Inflammatory macrophage treated with lipopolysaccharide for 4 hours (primary cell): Measurements from ENCODE around the gene ARHGAP40.

Experiments used
- DNase-seq: peaks from one replicate; pipeline ENCODE4 v3.0.0-alpha.2; 2020

Gene ARHGAP40

DNA sequence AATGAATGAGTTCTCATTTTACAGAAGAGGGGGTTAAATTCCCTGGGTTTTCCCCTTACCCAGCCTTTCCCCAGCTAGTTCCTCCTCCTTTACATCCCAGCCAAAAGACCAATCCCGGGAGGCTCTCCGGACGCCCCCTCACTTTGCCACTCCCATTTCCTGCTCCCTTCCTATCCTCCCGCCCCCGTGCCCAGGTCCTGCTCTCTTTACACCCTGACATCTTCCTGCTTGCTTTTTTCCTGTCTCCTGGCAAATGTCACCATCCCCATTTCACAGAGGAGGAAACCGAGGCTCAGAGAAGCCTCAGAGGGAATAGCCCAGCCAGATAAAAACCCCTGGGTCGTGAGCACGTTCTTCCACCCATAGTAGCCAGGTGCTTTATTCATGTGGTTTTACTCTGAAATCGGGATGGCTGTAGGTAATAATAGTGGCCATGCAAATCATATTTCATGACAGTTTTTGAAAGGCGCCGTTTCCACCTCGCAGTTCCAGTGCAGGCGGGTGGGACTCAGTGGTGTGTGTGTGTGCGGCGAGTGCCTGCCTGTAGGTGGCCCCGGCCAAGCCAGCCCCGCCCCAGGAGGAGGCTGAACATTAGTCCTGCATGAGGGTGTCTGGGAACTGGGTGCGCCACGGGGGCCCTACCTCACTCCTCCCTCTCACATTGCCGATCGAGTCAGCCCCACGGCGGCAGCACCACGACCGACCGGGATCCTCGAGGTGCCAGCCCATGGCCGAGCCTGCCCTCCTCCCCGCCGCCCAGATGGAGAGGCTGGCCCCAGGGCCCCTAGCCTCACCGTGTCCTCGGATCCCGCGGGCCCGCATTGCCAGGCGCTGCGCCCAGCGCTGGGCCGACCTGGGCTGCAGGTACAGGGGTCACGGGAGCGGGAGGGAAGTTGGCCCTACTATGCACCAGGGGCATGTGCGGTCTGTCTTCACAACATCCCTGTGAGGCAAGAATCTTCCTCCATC, at the start of gene ARHGAP40:
TSS of gene ARHGAP40 (plus strand) at position 594 of the 969 bp plus-strand sequence.
- peak; percentile 32 for DNase-seq

GRCh38 chr20:38554986-38555385, 46.6 kb upstream of the ARHGAP40 start:
- DNase-seq = no peak

DNA sequence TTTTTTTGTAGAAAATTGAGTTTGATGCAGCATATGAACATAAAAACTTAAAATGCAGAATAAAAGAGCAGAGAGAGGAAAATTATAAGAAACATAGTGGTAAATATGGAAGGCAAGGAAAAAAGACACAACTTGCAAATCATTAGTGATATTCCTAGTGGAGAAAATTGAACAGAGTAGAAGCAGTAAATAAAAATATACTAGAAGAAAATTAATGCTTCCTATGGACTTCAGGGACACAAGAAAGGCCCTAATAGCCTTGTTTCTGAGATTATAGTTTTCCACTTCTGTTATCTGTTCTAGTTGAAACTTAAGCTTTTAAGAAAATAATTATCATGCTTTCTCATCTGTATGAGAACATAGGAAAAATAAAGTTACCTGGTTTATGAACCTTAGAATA, 46.2 kb upstream of the ARHGAP40 start:
- no peak for DNase-seq

- no peak for DNase-seq
Measured at GRCh38 chr20:38557174-38557573, 44.4 kb upstream of the ARHGAP40 start.

DNA sequence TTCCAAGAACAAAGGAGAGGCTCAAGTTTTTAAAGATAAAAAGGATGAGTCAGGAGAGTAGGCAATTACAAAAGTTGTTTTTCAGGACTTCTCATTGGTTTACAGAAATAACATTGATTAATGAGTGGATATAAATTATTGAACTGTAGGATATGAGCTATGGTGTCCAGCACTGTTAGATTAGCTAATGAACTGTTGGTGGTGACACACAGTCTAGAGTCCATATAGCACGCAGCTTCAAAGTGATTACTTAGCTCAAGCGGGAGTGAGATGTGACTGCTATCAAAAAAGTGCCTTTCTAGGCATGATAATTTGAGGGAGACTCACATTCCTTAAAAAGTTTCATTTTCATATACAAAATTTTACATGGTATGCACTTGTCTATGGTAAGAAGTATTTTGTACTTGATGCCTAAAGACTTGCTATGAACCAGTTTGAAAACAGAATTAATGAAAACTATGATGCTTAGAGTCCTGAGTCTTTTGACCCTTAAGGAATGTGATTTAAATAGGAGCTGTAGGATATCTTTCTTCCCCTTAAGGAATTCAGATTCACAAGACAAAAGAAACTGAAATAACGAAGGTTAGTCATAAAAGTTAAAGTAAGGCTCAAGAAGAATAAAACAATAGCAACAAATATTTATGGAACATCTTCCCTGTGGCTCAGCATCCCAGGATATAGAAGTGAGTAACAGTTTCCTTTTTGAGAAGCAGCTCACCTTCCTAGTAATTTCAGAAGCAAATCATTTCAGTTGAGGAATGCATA, 42.8 kb upstream of the ARHGAP40 start:
- no peak for DNase-seq

- no peak for DNase-seq
Measured at GRCh38 chr20:38559764-38560163, 41.8 kb upstream of the ARHGAP40 start.

DNA sequence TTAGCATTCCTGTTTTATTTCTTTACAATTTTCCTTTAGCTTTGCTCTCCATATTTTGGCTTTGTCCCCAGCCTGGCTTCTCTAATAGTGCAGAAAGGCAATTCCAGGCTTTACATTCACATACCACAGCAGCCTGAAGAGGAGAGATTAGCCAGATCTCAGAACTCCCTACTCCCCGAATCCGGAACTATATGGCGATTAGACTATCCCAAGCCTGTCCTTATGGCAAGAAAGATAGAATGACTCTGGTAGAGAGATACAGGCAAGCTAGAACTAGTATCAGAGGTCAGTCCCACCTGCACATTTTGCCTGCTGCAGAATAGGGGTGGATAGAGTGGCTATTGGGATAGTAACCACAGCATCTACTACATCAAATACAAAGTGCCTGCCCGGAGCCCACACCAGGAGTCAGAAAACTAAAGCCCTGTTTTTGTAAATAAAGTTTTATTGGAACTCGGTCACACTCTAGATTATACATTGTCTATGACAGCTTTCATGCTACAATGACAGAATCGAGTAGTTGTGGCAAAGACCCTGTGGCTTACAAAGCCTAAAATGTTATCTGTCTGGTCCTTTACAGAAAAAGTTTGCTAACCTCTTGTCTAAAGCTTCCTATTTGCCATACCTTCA, 37.7 kb upstream of the ARHGAP40 start:
- DNase-seq = no peak

DNA sequence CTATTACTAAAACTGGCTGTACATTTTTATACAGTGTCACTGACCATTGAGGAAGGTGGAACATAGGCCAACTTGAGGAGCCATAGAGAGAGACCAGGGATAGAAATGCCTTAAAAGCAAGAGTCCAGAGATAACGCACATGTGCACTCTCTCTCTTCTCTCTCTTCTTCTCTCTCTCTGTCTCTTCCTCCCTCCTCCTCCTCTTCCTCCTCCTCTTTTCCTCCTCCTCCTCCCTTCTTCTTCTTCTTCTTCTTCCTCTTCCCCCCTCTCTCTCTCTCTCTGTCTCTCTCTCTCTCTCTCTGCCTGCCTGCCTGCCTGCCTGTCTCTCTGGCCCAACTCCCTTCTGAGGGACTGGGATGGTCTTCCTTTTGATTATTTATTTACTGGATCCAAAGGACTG, 36.9 kb upstream of the ARHGAP40 start:
- DNase-seq = no peak

GRCh38 chr20:38566036-38566598, 35.5 kb upstream of the ARHGAP40 start:
- DNase-seq = no peak

- peak; percentile 77 for DNase-seq
Measured at GRCh38 chr20:38569747-38570525, 31.7 kb upstream of the ARHGAP40 start.

DNA sequence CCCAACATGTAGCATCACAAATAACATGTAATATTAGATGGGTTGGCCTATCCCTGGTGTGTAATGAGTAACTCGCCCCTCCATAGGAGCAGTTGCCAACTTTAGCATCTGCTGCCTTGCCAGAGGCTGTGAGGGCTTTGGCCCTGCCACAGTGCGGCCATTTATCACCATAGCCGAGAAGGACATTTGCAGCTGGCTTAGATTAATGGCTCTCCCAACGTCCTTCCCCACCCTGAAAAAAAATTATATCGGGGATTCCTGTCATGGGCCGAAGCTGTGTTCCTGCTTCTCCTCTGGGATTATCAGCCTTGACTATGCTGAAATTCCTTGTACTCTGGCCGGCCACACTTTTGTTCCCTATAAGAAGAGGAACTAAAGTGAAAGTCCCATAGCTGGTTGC, 28.2 kb upstream of the ARHGAP40 start:
- peak; percentile 32 for DNase-seq

DNA sequence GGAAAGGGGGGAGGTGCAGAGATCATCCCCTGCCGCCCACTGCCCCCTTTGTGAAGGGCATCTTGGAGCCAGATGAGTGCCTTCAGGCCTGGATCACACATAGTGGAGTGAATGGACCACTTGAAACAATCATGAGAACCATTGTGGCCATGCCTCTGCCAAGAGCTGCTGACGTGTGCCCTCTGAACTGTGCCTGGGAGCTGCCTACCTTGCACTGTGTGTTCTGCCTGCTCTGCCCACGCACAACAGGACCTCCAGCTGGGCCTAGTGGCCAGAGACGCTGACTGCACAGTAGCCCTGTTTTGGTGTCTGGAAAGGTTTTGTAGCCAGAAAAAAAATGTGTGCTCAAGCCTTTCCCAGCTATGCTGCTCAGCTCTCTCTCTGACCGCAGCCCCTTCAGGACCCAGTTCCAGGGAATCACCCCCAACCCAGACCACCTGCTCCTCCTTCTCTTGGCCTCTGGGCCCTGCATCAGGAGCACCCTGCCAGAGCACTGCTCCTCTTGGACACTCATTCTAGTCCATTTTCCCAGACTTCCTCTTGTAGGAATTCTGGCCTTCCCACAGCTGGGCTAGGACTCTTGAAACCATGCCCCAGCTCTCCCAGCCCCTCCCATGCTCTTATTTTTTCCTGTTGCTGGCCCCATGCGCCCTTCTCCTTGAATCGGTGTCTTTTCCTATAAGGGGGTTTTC, 22.2 kb upstream of the ARHGAP40 start:
- no peak for DNase-seq

- DNase-seq = no peak
Measured at GRCh38 chr20:38579921-38580320, 21.7 kb upstream of the ARHGAP40 start.

GRCh38 chr20:38581013-38581412, 20.6 kb upstream of the ARHGAP40 start, which contains the start of gene ADIG:
Gene ADIG (plus strand): TSS chr20:38581197. CDS start chr20:38581251, 54 bp downstream.
- DNase-seq = no peak

GRCh38 chr20:38581830-38582358, 19.7 kb upstream of the ARHGAP40 start:
- DNase-seq = no peak

- DNase-seq = no peak
Measured at GRCh38 chr20:38583306-38583705, 18.3 kb upstream of the ARHGAP40 start.

- DNase-seq = no peak
Measured at GRCh38 chr20:38584099-38584763, 17.4 kb upstream of the ARHGAP40 start.

- no peak for DNase-seq
Measured at GRCh38 chr20:38585404-38586180, 16.0 kb upstream of the ARHGAP40 start.

DNA sequence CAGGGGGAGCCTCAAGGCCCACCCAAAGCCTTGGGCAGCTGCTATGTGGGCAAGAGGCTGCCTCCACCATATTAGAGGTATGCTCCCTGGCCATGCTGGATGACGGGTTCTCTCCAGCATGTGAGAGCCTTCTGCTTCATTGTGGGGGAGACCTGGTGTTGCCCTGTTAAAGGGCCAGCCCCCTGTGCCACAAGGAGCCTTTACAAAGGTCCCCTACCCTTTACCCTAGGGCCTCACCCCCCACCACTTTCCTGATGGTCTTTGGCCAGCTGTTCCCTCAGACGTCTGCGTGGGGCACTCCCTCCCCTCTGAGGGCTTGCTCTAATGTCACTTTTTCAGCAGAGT, 15.5 kb upstream of the ARHGAP40 start:
- no peak for DNase-seq

DNA sequence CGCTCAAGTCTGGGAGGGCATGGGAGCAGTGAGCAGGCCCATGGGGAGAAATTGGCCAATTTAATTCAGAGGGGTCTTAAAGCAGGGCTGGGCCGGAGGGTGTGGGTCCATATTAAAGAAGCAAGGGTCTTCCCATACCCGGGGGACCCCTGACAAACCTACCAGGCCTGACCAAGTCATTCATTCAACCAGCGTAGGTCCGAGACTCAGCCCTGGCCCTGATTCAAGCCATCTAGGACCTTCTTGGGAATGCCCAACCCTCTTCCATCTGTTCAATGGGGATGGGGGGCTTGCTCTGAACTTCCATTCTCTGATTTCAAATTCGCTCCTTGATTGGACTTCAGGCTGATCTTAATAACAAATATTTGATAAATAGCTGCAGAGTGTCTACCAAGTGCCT, 13.3 kb upstream of the ARHGAP40 start:
- no peak for DNase-seq
